Brain microvascular endothelial cell (primary cell): ENCODE measurements around the gene MSANTD1.

Experiments used
- DNase-seq: peaks from one replicate; pipeline ENCODE4 v3.0.0-alpha.2; 2020
- H3K27ac ChIP-seq: fragments of 250-450 bp; sonication (Bioruptor Pico); 2 replicates; pipeline ENCODE4 v1.5.1; 2020; ENCODE audit warnings: mild to moderate bottlenecking, moderate library complexity
- H3K27me3 ChIP-seq: fragments of 250-450 bp; sonication (Bioruptor Pico); replicated peaks from 2 replicates; pipeline ENCODE4 v1.5.1; 2020; ENCODE audit warnings: mild to moderate bottlenecking
- H3K36me3 ChIP-seq: fragments of 250-450 bp; sonication (Bioruptor Pico); replicated peaks from 2 replicates; pipeline ENCODE4 v1.5.1; 2020; ENCODE audit warnings: mild to moderate bottlenecking
- H3K4me3 ChIP-seq: 2 replicates; pipeline ENCODE4 v1.5.1; 2011; ENCODE audit warnings: low read depth, mild to moderate bottlenecking, control low read depth, low read length, moderate library complexity
- CTCF ChIP-seq: IDR thresholded peaks from 2 replicates; pipeline ENCODE4 v1.5.1; 2011; ENCODE audit warnings: low read depth, mild to moderate bottlenecking, moderate library complexity, low read length, control low read depth, inconsistent platforms; ENCODE audit errors: missing control alignments
- in situ Hi-C: cut with HindIII; loops from 2 replicates; pipeline ENCODE4 v1.10.0; 2017; ENCODE audit warnings: low sequenced_read_pairs, low pct_ligation_motif_present

Gene MSANTD1

GRCh38 chr4:3283916-3284315, 35.0 kb downstream of the MSANTD1 start:
- DNase-seq = no peak
- no peak for TF ChIP-seq CTCF
- Histone ChIP-seq H3K27ac (no peak overlapping the region), H3K27me3 (peaks cover 4% of the 10 kb centered on the region), H3K4me3 (no peak overlapping the region), H3K36me3 (no peaks in the 10 kb centered on the region)
- in situ Hi-C loops = no loop called here

- in situ Hi-C loops = no loop called here
- no peaks in the 10 kb centered on the region for H3K36me3 ChIP-seq
- H3K4me3 ChIP-seq = no peak overlapping the region
- TF ChIP-seq CTCF = no peak
- H3K27me3 ChIP-seq = peaks cover 4% of the 10 kb centered on the region
- H3K27ac ChIP-seq = no peak overlapping the region
- no peak for DNase-seq
Measured at GRCh38 chr4:3284734-3285557, 36.0 kb downstream of the MSANTD1 start.

- H3K36me3 ChIP-seq = no peaks in the 10 kb centered on the region
- H3K27ac ChIP-seq = no peak overlapping the region
- in situ Hi-C loops = no loop called here
- DNase-seq = no peak
- no peak overlapping the region for H3K4me3 ChIP-seq
- no peak for TF ChIP-seq CTCF
- H3K27me3 ChIP-seq = peaks cover 4% of the 10 kb centered on the region
Measured at GRCh38 chr4:3285558-3286334, 36.8 kb downstream of the MSANTD1 start.

GRCh38 chr4:3286335-3287175, 37.6 kb downstream of the MSANTD1 start:
- no peak overlapping the region for H3K27ac ChIP-seq
- H3K36me3 ChIP-seq = no peaks in the 10 kb centered on the region
- in situ Hi-C loops = no loop called here
- TF ChIP-seq CTCF = no peak
- peaks cover 4% of the 10 kb centered on the region for H3K27me3 ChIP-seq
- H3K4me3 ChIP-seq = no peak overlapping the region
- DNase-seq = no peak

- in situ Hi-C loops = no loop called here
- Histone ChIP-seq H3K4me3 (no peak overlapping the region), H3K27ac (no peak overlapping the region), H3K27me3 (peaks cover 4% of the 10 kb centered on the region), H3K36me3 (no peaks in the 10 kb centered on the region)
- DNase-seq = no peak
- TF ChIP-seq CTCF = no peak
Measured at GRCh38 chr4:3287271-3287971, 38.5 kb downstream of the MSANTD1 start.
